GM19238 (cell line): ENCODE results near the gene PUS7.
"Not testable (repeated sequence)": the region's sequence is repeated elsewhere in the genome, so short reads cannot be mapped to it uniquely, and the experiment has no call there.

ENCODE experiments used
- DNase-seq: peaks from one replicate; pipeline ENCODE4 v3.0.0; 2011; ENCODE audit warnings: low spot score; ENCODE audit not compliant: insufficient read length

PUS7 gene

GRCh38 chr7:105496521-105496920 is 25.6 kb downstream of the PUS7 start:
- no peak for DNase-seq

GRCh38 chr7:105493923-105494315 is 28.2 kb downstream of the PUS7 start:
- DNase-seq: no peak

- no peak for DNase-seq
Measured at GRCh38 chr7:105493196-105493922, 28.7 kb downstream of the PUS7 start.

GRCh38 chr7:105489409-105489808 is 32.7 kb downstream of the PUS7 start:
- DNase-seq: no peak

- no peak for DNase-seq
Measured at GRCh38 chr7:105487579-105488571, 34.2 kb downstream of the PUS7 start.

- DNase-seq: no peak
Measured at GRCh38 chr7:105480931-105481330, 41.1 kb downstream of the PUS7 start.

- no peak for DNase-seq
Measured at GRCh38 chr7:105478606-105479005, 43.5 kb downstream of the PUS7 start.

- DNase-seq: no peak
Measured at GRCh38 chr7:105477908-105478307, 44.2 kb downstream of the PUS7 start.

- no peak for DNase-seq
Measured at GRCh38 chr7:105474045-105474444, 48.0 kb downstream of the PUS7 start.

GRCh38 chr7:105473163-105473562 is 48.9 kb downstream of the PUS7 start:
- no peak for DNase-seq

GRCh38 chr7:105470846-105471245 is 51.2 kb downstream of the PUS7 start:
- no peak for DNase-seq

GRCh38 chr7:105470090-105470489 is 52.0 kb downstream of the PUS7 start:
- DNase-seq: no peak

- no peak for DNase-seq
Measured at GRCh38 chr7:105462765-105463420, 59.2 kb downstream of the PUS7 start.

GRCh38 chr7:105461518-105461917 is 60.6 kb downstream of the PUS7 start:
- no peak for DNase-seq

- no peak for DNase-seq
Measured at GRCh38 chr7:105457619-105458225, 64.3 kb downstream of the PUS7 start.

- DNase-seq: no peak
Measured at GRCh38 chr7:105454921-105455320, 67.2 kb downstream of the PUS7 start.

GRCh38 chr7:105454095-105454747 is 67.8 kb downstream of the PUS7 start:
- DNase-seq: no peak

- DNase-seq: no peak
Measured at GRCh38 chr7:105452085-105452484, 70.0 kb downstream of the PUS7 start.

GRCh38 chr7:105450870-105451269 is 71.2 kb downstream of the PUS7 start:
- DNase-seq: not testable (repeated sequence)

- DNase-seq: no peak
Measured at GRCh38 chr7:105450177-105450861, 71.8 kb downstream of the PUS7 start.
